Kidney (tissue), 14 donors: ENCODE data around the gene ALKAL2. TPM values are rescaled to one million over a fixed set of nuclear protein-coding genes. Genes with fewer than 3 reads are reported as not detected.
A peak's percentile ranks its signal among the peaks of the same experiment; 100 is the strongest.

ENCODE experiments used
- DNase-seq, 5 donors: peaks; one replicate each; pipeline ENCODE4 v3.0.0-alpha.2; 2013 to 2020
- FAIRE-seq: peaks from 2 replicates; lab custom pipeline; 2012; peaks lifted over from hg19 to GRCh38; lab: Jason Lieb, UNC
- H3K27ac ChIP-seq, 2 donors: one replicate each; pipeline ENCODE4 v1.7.0; 2013; ENCODE audit warnings: low read depth in 2 of 2, low read length in 2 of 2, inconsistent platforms in 1 of 2
- H3K27me3 ChIP-seq: one replicate; pipeline ENCODE4 v1.7.1; 2013; ENCODE audit warnings: low read length, inconsistent platforms; ENCODE audit not compliant: control insufficient read depth, insufficient read depth
- H3K36me3 ChIP-seq, 3 donors: one replicate each; pipeline versions ENCODE4 v1.7.0 to v1.7.1; 2013; ENCODE audit warnings: low read length in 3 of 3, control low read depth in 1 of 3, inconsistent platforms in 1 of 3; ENCODE audit not compliant: insufficient read depth in 3 of 3, control insufficient read depth in 2 of 3
- H3K4me1 ChIP-seq, 3 donors: one replicate each; pipeline versions ENCODE4 v1.7.0 to v1.7.1; 2013; ENCODE audit warnings: low read length in 3 of 3, inconsistent platforms in 1 of 3, low read depth in 1 of 3; ENCODE audit not compliant: control insufficient read depth in 2 of 3, insufficient read depth in 2 of 3
- H3K4me3 ChIP-seq, 3 donors: one replicate each; pipeline versions ENCODE4 v1.7.0 to v1.8.1; 2013; ENCODE audit warnings: low read length in 3 of 3, control low read depth in 1 of 3, inconsistent platforms in 1 of 3
- H3K9ac ChIP-seq, 3 donors: one replicate each; pipeline versions ENCODE4 v1.7.0 to v1.7.1; 2013; ENCODE audit warnings: low read length in 3 of 3, control low read depth in 1 of 3, inconsistent platforms in 1 of 3
- H3K9me3 ChIP-seq, 3 donors: one replicate each; pipeline versions ENCODE4 v1.7.0 to v1.7.1; 2013; ENCODE audit warnings: low read length in 3 of 3, control low read depth in 1 of 3, inconsistent platforms in 1 of 3; ENCODE audit not compliant: control insufficient read depth in 2 of 3, insufficient read depth in 1 of 3
- intact Hi-C: fragments of 100-400 bp; cut with DNase I; formaldehyde crosslinking; loops from one replicate; pipeline ENCODE4 v1.11.1; 2022
- polyA plus RNA-seq: library from polyadenylated mRNA; stranded (reverse); fragments of 350-450 nt; fragmentation: Illumina TruSeq; extraction: RNeasy Lipid Tissue Mini Kit (QIAGEN cat#74804); gene quantifications from one replicate; pipeline ENCODE4 v1.2.3, GENCODE V29; 2014; ENCODE audit warnings: low read depth, low replicate concordance; ENCODE audit not compliant: insufficient read depth
- total RNA-seq: library from RNA; stranded (reverse); fragmentation: NEBNext Ultra II Directional; extraction: Animal tissue kit (Norgen Biotek cat#: 25700); gene quantifications from one replicate; pipeline ENCODE4 v1.2.1, GENCODE V29; 2021
- TF ChIP-seq, protein P1 (sequence below): IDR thresholded peaks from 3 replicates; pipeline ENCODE4 v1.5.1; 2012; ENCODE audit warnings: mild to moderate bottlenecking, moderate library complexity, borderline replicate concordance; ENCODE audit not compliant: insufficient read depth; ENCODE audit errors: extremely low read depth
- donor health status: control.
- donor health status: control.
- donor health status: control.
- donor health status: control.
- donor health status: control.
- donor health status: DM: yes; HTN: yes; CAD: no.
- donor health status: Normal renal cell carcinoma (clear cell type).

ALKAL2 gene
- total and polyA plus RNA-seq, 2 donors from 2014 or later = 8.0 to 18.2 TPM

- Histone ChIP-seq H3K36me3 (peaks cover 4 to 38% (median 18%) of the 10 kb centered on the region in 3 donors), H3K9me3 (no peaks in the 10 kb centered on the region), H3K4me1 (peaks cover 0 to 3% (median 0%) of the 10 kb centered on the region in 3 donors), H3K27ac (no peak overlapping the region), H3K4me3 (no peak overlapping the region), H3K27me3 (no peaks in the 10 kb centered on the region), H3K9ac (no peak overlapping the region)
- TF ChIP-seq, protein P1, sequence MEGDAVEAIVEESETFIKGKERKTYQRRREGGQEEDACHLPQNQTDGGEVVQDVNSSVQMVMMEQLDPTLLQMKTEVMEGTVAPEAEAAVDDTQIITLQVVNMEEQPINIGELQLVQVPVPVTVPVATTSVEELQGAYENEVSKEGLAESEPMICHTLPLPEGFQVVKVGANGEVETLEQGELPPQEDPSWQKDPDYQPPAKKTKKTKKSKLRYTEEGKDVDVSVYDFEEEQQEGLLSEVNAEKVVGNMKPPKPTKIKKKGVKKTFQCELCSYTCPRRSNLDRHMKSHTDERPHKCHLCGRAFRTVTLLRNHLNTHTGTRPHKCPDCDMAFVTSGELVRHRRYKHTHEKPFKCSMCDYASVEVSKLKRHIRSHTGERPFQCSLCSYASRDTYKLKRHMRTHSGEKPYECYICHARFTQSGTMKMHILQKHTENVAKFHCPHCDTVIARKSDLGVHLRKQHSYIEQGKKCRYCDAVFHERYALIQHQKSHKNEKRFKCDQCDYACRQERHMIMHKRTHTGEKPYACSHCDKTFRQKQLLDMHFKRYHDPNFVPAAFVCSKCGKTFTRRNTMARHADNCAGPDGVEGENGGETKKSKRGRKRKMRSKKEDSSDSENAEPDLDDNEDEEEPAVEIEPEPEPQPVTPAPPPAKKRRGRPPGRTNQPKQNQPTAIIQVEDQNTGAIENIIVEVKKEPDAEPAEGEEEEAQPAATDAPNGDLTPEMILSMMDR = no peak
- intact Hi-C loops = no loop called here
- no peak for DNase-seq
- no peak for FAIRE-seq
These were observed 38.3 kb downstream of the ALKAL2 start for GRCh38 chr2:249538-250042.

DNA sequence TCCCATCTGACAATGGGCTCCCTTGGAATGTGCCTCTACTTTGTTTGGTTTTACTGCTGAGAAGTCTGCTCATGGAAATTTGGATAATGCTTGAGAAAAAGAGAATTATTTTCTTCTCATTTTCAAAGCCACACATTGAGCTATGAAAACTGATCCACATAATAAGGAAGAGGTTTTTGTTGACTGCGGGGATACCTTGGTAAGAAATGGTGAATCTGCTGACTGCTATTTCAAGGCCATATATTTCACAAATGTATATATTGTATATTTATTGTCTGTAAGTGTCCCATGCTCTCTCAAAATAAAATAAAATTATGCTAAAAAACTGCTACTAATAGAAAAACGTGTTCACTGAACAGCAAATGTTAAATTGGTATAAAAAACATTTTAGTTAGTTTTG is 39.2 kb downstream of the ALKAL2 start:
- H3K4me3 ChIP-seq = no peak overlapping the region
- no peak overlapping the region for H3K27ac ChIP-seq
- DNase-seq (no peak), FAIRE-seq (no peak)
- H3K27me3 ChIP-seq = no peaks in the 10 kb centered on the region
- H3K4me1 ChIP-seq = no peaks in the 10 kb centered on the region
- intact Hi-C loops = no loop called here
- TF ChIP-seq, protein P1 = no peak
- no peak overlapping the region for H3K9ac ChIP-seq
- no peaks in the 10 kb centered on the region for H3K9me3 ChIP-seq
- H3K36me3 ChIP-seq = peaks cover 8 to 43% (median 21%) of the 10 kb centered on the region in 3 donors

GRCh38 chr2:246489-247144 is 41.3 kb downstream of the ALKAL2 start:
- Histone ChIP-seq H3K27ac (no peak overlapping the region), H3K27me3 (no peaks in the 10 kb centered on the region), H3K9ac (no peak overlapping the region), H3K9me3 (peaks cover 0 to 3% (median 3%) of the 10 kb centered on the region in 3 donors), H3K4me3 (no peak overlapping the region), H3K4me1 (no peaks in the 10 kb centered on the region), H3K36me3 (peaks cover 12 to 56% (median 29%) of the 10 kb centered on the region in 3 donors)
- no peak for FAIRE-seq
- TF ChIP-seq, protein P1 = peak; percentile 65
- intact Hi-C loops = no loop called here
- peak in 2 of 5 donors; percentile 81 to 84 for DNase-seq
